ENCODE measurements around the gene MPDU1.

DNA sequence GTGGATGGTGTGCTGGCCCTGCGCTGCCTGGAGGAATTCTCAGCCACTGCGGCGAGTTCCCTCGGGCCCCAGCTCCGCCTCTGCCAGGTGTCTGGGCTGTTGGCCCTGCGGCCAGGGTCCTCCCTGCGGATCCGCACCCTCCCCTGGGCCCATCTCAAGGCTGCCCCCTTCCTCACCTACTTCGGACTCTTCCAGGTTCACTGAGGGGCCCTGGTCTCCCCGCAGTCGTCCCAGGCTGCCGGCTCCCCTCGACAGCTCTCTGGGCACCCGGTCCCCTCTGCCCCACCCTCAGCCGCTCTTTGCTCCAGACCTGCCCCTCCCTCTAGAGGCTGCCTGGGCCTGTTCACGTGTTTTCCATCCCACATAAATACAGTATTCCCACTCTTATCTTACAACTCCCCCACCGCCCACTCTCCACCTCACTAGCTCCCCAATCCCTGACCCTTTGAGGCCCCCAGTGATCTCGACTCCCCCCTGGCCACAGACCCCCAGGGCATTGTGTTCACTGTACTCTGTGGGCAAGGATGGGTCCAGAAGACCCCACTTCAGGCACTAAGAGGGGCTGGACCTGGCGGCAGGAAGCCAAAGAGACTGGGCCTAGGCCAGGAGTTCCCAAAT is 26.4 kb upstream of the MPDU1 start:
- TF ChIP-seq EP300 (IDR thresholded peaks at IDR 0.05) (no peak), POLR2A (IDR thresholded peaks at IDR 0.05) (no peak), POLR2AphosphoS5 (IDR thresholded peaks at IDR 0.05) (no peak)
- TF ChIP-seq, protein P1, sequence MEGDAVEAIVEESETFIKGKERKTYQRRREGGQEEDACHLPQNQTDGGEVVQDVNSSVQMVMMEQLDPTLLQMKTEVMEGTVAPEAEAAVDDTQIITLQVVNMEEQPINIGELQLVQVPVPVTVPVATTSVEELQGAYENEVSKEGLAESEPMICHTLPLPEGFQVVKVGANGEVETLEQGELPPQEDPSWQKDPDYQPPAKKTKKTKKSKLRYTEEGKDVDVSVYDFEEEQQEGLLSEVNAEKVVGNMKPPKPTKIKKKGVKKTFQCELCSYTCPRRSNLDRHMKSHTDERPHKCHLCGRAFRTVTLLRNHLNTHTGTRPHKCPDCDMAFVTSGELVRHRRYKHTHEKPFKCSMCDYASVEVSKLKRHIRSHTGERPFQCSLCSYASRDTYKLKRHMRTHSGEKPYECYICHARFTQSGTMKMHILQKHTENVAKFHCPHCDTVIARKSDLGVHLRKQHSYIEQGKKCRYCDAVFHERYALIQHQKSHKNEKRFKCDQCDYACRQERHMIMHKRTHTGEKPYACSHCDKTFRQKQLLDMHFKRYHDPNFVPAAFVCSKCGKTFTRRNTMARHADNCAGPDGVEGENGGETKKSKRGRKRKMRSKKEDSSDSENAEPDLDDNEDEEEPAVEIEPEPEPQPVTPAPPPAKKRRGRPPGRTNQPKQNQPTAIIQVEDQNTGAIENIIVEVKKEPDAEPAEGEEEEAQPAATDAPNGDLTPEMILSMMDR (IDR thresholded peaks at IDR 0.05) = no peak
